GM12878 (cell line): ENCODE results near the gene CD63.

Experiments
- CEBPB ChIP-seq, 2 experiments: fragments of 150-350 bp in 1 of 2; IDR thresholded peaks; 2 replicates each; pipeline ENCODE4 v1.6.1; 2012 to 2014; ENCODE audit warnings: low read depth in 2 of 2, low read length in 2 of 2, borderline replicate concordance in 1 of 2, inconsistent platforms in 1 of 2
- CHD2 ChIP-seq: IDR thresholded peaks from 2 replicates; pipeline ENCODE4 v1.6.1; 2011; ENCODE audit warnings: low read depth, low read length, improper control_type of control experiment, borderline replicate concordance
- HDGF ChIP-seq: fragments of 450-650 bp; IDR thresholded peaks from 2 replicates; pipeline ENCODE4 v1.6.1; 2016; ENCODE audit warnings: antibody characterized with exemption
- NBN ChIP-seq: fragments of 450-650 bp; IDR thresholded peaks from 2 replicates; pipeline ENCODE4 v1.6.1; 2016
- YBX1 ChIP-seq: fragments of 450-650 bp; IDR thresholded peaks from 2 replicates; pipeline ENCODE4 v1.6.1; 2016; ENCODE audit warnings: antibody characterized with exemption
- TF ChIP-seq, protein P1 (sequence below), 3 experiments: IDR thresholded peaks in 2 of 3; conservative IDR thresholded peaks in 1 of 3; 2 replicates each; pipeline ENCODE4 v1.5.1; 2011; ENCODE audit warnings: low read depth in 3 of 3, low read length in 3 of 3, mild to moderate bottlenecking in 3 of 3, control low read depth in 2 of 3, moderate library complexity in 2 of 3, inconsistent platforms in 1 of 3, mixed read lengths in 1 of 3; ENCODE audit not compliant: control insufficient read depth in 2 of 3, insufficient read depth in 1 of 3; ENCODE audit errors: extremely low read depth in 1 of 3

DNA sequence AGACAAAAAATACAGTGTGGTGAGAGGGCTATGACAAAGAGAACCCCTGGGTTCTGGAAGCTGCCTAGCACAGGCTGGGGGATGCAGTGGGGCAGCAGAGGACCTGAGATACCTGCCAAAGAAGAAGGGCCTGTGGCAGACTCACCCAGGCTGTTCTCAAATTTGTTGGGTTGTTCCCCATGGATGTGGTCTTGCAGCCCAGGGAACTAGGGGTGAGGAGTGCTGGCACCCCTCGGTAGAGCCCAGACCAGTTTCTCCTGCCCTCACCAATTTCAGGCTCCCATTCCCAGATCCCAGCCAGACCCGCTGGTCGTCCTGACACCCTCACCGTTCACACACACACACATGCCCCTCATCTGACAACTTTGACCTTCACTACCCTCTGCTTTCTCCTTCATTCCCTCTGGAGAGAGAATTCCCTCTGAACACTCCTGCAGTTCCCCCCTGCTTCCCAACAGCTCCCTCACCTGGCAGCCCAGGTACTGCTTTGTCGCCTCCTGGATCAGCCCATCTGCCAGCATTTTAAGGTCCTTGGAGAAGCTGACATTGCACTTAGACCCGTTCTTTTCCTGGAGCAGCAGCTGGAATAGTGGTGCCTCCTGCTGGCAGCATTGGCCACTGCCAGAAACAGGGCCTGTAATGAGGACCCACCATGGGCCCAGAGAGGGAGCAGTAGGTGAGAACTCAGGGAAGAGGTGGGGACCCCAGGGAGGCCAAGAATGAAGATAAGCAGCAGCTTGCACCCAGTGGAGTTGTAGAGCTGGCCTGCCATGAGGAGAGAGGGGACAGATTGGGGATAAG, 8.2 kb upstream of the CD63 start:
- TF ChIP-seq CHD2 (no peak), NBN (peak; percentile 58; the same call in 1 of the 2 replicates), HDGF (no peak), YBX1 (no peak), CEBPB (IDR thresholded peaks at IDR 0.05; ENCODE audit: borderline replicate concordance in 1 of 2, low read depth in 2 of 2, low read length in 2 of 2) (no peak)
- TF ChIP-seq, protein P1, sequence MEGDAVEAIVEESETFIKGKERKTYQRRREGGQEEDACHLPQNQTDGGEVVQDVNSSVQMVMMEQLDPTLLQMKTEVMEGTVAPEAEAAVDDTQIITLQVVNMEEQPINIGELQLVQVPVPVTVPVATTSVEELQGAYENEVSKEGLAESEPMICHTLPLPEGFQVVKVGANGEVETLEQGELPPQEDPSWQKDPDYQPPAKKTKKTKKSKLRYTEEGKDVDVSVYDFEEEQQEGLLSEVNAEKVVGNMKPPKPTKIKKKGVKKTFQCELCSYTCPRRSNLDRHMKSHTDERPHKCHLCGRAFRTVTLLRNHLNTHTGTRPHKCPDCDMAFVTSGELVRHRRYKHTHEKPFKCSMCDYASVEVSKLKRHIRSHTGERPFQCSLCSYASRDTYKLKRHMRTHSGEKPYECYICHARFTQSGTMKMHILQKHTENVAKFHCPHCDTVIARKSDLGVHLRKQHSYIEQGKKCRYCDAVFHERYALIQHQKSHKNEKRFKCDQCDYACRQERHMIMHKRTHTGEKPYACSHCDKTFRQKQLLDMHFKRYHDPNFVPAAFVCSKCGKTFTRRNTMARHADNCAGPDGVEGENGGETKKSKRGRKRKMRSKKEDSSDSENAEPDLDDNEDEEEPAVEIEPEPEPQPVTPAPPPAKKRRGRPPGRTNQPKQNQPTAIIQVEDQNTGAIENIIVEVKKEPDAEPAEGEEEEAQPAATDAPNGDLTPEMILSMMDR (IDR thresholded peaks at IDR 0.05 in 2 of 3, conservative IDR thresholded peaks at IDR 0.05 in 1 of 3; ENCODE audit: control insufficient read depth in 2 of 3, extremely low read depth in 1 of 3, insufficient read depth in 1 of 3, low read depth in 3 of 3, low read length in 3 of 3): peak; percentile 86 to 91 (median 88)
